HEK293 (cell line): ENCODE data around the gene LTV1.

Experiments
- CTCF ChIA-PET: fragments of 350-600 bp; formaldehyde crosslinking; extraction: SDS; loops from one replicate; lab custom pipeline; 2021; ENCODE audit warnings: antibody characterized with exemption; lab: Yijun Ruan, JAX
- POLR2A ChIA-PET: fragments of 300-600 bp; formaldehyde crosslinking; extraction: SDS; loops from one replicate; lab custom pipeline; 2020; ENCODE audit warnings: antibody characterized with exemption, inconsistent platforms; lab: Yijun Ruan, JAX
- H3K27ac ChIP-seq: fragments of 200-500 bp; sonication (Bioruptor generic); 2 replicates; pipeline ENCODE4 v1.5.1; 2014; ENCODE audit warnings: low read depth, low read length, control low read depth, inconsistent platforms; ENCODE audit errors: extremely low read depth
- H3K36me3 ChIP-seq, 2 experiments: fragments of 200-500 bp in 1 of 2; sonication (Bioruptor generic) in 1 of 2; 1 replicate in 1 of 2; 2 replicates in 1 of 2; pipeline ENCODE4 v1.5.1; 2014 to 2017; ENCODE audit warnings: inconsistent platforms in 2 of 2, low read length in 2 of 2; ENCODE audit not compliant: control insufficient read depth in 2 of 2, insufficient read depth in 1 of 2
- H3K4me1 ChIP-seq: fragments of 200-500 bp; sonication (Bioruptor generic); 2 replicates; pipeline ENCODE4 v1.5.1; 2014; ENCODE audit warnings: mild to moderate bottlenecking, low read length, inconsistent platforms; ENCODE audit not compliant: control insufficient read depth, insufficient read depth
- H3K4me3 ChIP-seq: 2 replicates; pipeline ENCODE4 v1.5.1; 2011; ENCODE audit warnings: low read depth, mild to moderate bottlenecking, control low read depth, low read length, moderate library complexity
- H3K9me3 ChIP-seq: fragments of 200-500 bp; sonication (Bioruptor generic); 2 replicates; pipeline ENCODE4 v1.5.1; 2014; ENCODE audit warnings: low read depth, low read length, inconsistent platforms; ENCODE audit not compliant: control insufficient read depth, insufficient read depth
- BCL6B ChIP-seq: fragments of 450-650 bp; formaldehyde crosslinking; IDR thresholded peaks from 2 replicates; pipeline ENCODE4 v1.5.1; 2017; ENCODE audit warnings: missing biosample characterization, missing genetic modification characterization
- GLI2 ChIP-seq: fragments of 450-650 bp; formaldehyde crosslinking; IDR thresholded peaks from 2 replicates; pipeline ENCODE4; 2017; ENCODE audit warnings: missing biosample characterization, missing genetic modification characterization, low read depth, borderline replicate concordance
- KLF16 ChIP-seq: fragments of 450-650 bp; formaldehyde crosslinking; IDR thresholded peaks from 2 replicates; pipeline ENCODE4 v1.5.1; 2017; ENCODE audit warnings: missing biosample characterization, missing genetic modification characterization
- KLF17 ChIP-seq: fragments of 450-650 bp; formaldehyde crosslinking; IDR thresholded peaks from 2 replicates; pipeline ENCODE4 v1.5.1; 2016; ENCODE audit warnings: missing biosample characterization, missing genetic modification characterization
- MYNN ChIP-seq: fragments of 450-650 bp; formaldehyde crosslinking; IDR thresholded peaks from 2 replicates; pipeline ENCODE4 v1.5.1; 2016; ENCODE audit warnings: missing biosample characterization, missing genetic modification characterization, borderline replicate concordance
- SP2 ChIP-seq: fragments of 450-650 bp; formaldehyde crosslinking; IDR thresholded peaks from 2 replicates; pipeline ENCODE4 v1.5.1; 2016; ENCODE audit warnings: missing biosample characterization, missing genetic modification characterization
- TCF7L2 ChIP-seq: IDR thresholded peaks from 2 replicates; pipeline ENCODE4 v1.6.1; 2011; ENCODE audit warnings: low read depth, mild to moderate bottlenecking, inconsistent platforms, low read length, moderate library complexity, borderline replicate concordance
- ZBTB1 ChIP-seq: fragments of 450-650 bp; formaldehyde crosslinking; IDR thresholded peaks from 2 replicates; pipeline ENCODE4 v1.5.1; 2016; ENCODE audit warnings: missing biosample characterization, missing genetic modification characterization
- ZBTB10 ChIP-seq: fragments of 450-650 bp; formaldehyde crosslinking; IDR thresholded peaks from 2 replicates; pipeline ENCODE4 v1.5.1; 2016; ENCODE audit warnings: missing biosample characterization, missing genetic modification characterization
- ZBTB26 ChIP-seq: fragments of 450-650 bp; formaldehyde crosslinking; optimal IDR thresholded peaks from 2 replicates; pipeline ENCODE3; 2016; ENCODE audit warnings: missing biosample characterization, mild to moderate bottlenecking, missing genetic modification characterization
- ZNF10 ChIP-seq: fragments of 450-650 bp; formaldehyde crosslinking; IDR thresholded peaks from 2 replicates; pipeline ENCODE4 v1.5.1; 2017; ENCODE audit warnings: missing biosample characterization, missing genetic modification characterization
- ZNF221 ChIP-seq: fragments of 450-650 bp; formaldehyde crosslinking; IDR thresholded peaks from 2 replicates; pipeline ENCODE4 v1.5.1; 2017; ENCODE audit warnings: missing biosample characterization, missing genetic modification characterization, borderline replicate concordance
- ZNF239 ChIP-seq: fragments of 450-650 bp; formaldehyde crosslinking; IDR thresholded peaks from 2 replicates; pipeline ENCODE4 v1.5.1; 2016; ENCODE audit warnings: missing biosample characterization, missing genetic modification characterization
- ZNF280D ChIP-seq: fragments of 450-650 bp; formaldehyde crosslinking; IDR thresholded peaks from 2 replicates; pipeline ENCODE4 v1.5.1; 2016; ENCODE audit warnings: missing biosample characterization, missing genetic modification characterization
- ZNF350 ChIP-seq: fragments of 450-650 bp; formaldehyde crosslinking; IDR thresholded peaks from 2 replicates; pipeline ENCODE4 v1.5.0; 2017; ENCODE audit warnings: missing biosample characterization, mild to moderate bottlenecking, missing genetic modification characterization
- ZNF354C ChIP-seq: fragments of 450-650 bp; formaldehyde crosslinking; IDR thresholded peaks from 2 replicates; pipeline ENCODE4 v1.5.1; 2016; ENCODE audit warnings: missing biosample characterization, missing genetic modification characterization, low read depth, borderline replicate concordance
- ZNF561 ChIP-seq: fragments of 450-650 bp; IDR thresholded peaks from 2 replicates; pipeline ENCODE4 v1.5.1; 2018; ENCODE audit warnings: missing biosample characterization, missing genetic modification characterization, borderline replicate concordance
- ZNF571 ChIP-seq: fragments of 450-650 bp; formaldehyde crosslinking; IDR thresholded peaks from 2 replicates; pipeline ENCODE4 v1.5.0; 2017; ENCODE audit warnings: missing biosample characterization, missing genetic modification characterization
- ZNF626 ChIP-seq: fragments of 450-650 bp; sonication (Bioruptor Pico); formaldehyde crosslinking; IDR thresholded peaks from 2 replicates; pipeline ENCODE4 v1.5.1; 2018; ENCODE audit warnings: missing biosample characterization, missing genetic modification characterization, inconsistent platforms
- ZNF704 ChIP-seq: fragments of 450-650 bp; formaldehyde crosslinking; IDR thresholded peaks from 2 replicates; pipeline ENCODE4 v1.5.1; 2016; ENCODE audit warnings: missing biosample characterization, missing genetic modification characterization

LTV1 gene

GRCh38 chr6:143840595-143841265 is 2.4 kb upstream of the LTV1 start:
- Histone ChIP-seq H3K27ac (no peak overlapping the region), H3K9me3 (no peaks in the 10 kb centered on the region), H3K4me1 (no peaks in the 10 kb centered on the region), H3K4me3 (no peak overlapping the region), H3K36me3 (peaks cover 6 to 16% of the 10 kb centered on the region in 2 experiments)
- POLR2A ChIA-PET, result no interaction called here
- TF ChIP-seq ZNF221 (no peak), ZNF239 (tag by site-specific recombination) (no peak), ZBTB1 (tag by site-specific recombination) (no peak), ZNF354C (tag by site-specific recombination) (no peak), GLI2 (no peak), ZNF561 (tag by site-specific recombination) (no peak), ZNF571 (tag by site-specific recombination) (no peak), BCL6B (tag by site-specific recombination) (no peak), KLF17 (no peak), ZNF10 (tag by site-specific recombination) (no peak), SP2 (tag by site-specific recombination) (no peak), TCF7L2 (no peak), ZNF280D (no peak), KLF16 (tag by site-specific recombination) (no peak), ZBTB26 (tag by site-specific recombination) (no peak), ZNF350 (tag by site-specific recombination) (no peak), ZBTB10 (tag by site-specific recombination) (no peak), ZNF626 (no peak), MYNN (tag by site-specific recombination) (no peak), ZNF704 (tag by site-specific recombination) (no peak)
- CTCF ChIA-PET, result interaction anchor here (0.6 kb wide), 1 partner anchor 15 kb away, joined by 3 read pairs; no protein-coding TSS in a partner anchor
